Psoas muscle (tissue), 8 donors: ENCODE data around the gene BAD. TPM values are rescaled to one million over a fixed set of nuclear protein-coding genes. Genes with fewer than 3 reads are reported as not detected.

Experiments
- ATAC-seq, 4 donors: fragments of 200-7000 bp; cut with Tn5 transposase; one replicate each; pipeline ENCODE4 v1.9.1; 2020; ENCODE audit warnings: moderate library complexity in 3 of 4, mild to moderate bottlenecking in 2 of 4
- DNase-seq, 2 donors: peaks; one replicate each; pipeline ENCODE4 v3.0.0-alpha.2; 2020
- H3K27ac ChIP-seq: fragments of 200-600 bp; one replicate; pipeline ENCODE4 v1.8.0; 2022
- H3K27me3 ChIP-seq, 3 donors: fragments of 200-600 bp in 1 of 3; one replicate each; pipeline versions ENCODE4 v1.6.1 to v1.8.0; 2013 to 2022; ENCODE audit warnings: low read length in 2 of 3, mild to moderate bottlenecking in 2 of 3, moderate library complexity in 1 of 3; ENCODE audit not compliant: insufficient read depth in 3 of 3
- H3K36me3 ChIP-seq, 2 donors: fragments of 200-600 bp in 1 of 2; one replicate each; pipeline versions ENCODE4 v1.6.1 to v1.8.0; 2013 to 2022; ENCODE audit warnings: low read depth in 1 of 2, mild to moderate bottlenecking in 1 of 2, moderate library complexity in 1 of 2; ENCODE audit not compliant: insufficient read depth in 1 of 2
- H3K4me1 ChIP-seq: fragments of 200-600 bp; one replicate; pipeline ENCODE4 v1.8.0; 2022
- H3K4me3 ChIP-seq: fragments of 200-600 bp; one replicate; pipeline ENCODE4 v1.8.0; 2022; ENCODE audit warnings: mild to moderate bottlenecking
- H3K9me3 ChIP-seq: fragments of 200-600 bp; one replicate; pipeline ENCODE4 v1.8.0; 2022
- WGBS, 3 donors: extraction: QIAGEN DNeasy Blood & Tissue Kit; methylation state at CpG; one replicate each; pipeline versions ENCODE4 v1.1.6 to v1.1.7; 2013; 5-methylcytosine and 5-hydroxymethylcytosine counted together
- intact Hi-C, 2 donors: fragments of 100-400 bp; cut with DNase I; formaldehyde crosslinking; loops; one replicate each; pipeline versions ENCODE4 v1.11.0 to v1.14.2; 2022
- polyA plus RNA-seq, 3 donors: library from polyadenylated mRNA; stranded (reverse); fragments of 200-250 nt; gene quantifications; one replicate each; pipeline ENCODE4 v1.2.3, GENCODE V29; 2013
- total RNA-seq, 4 donors: library from RNA; stranded (reverse); fragmentation: NEBNext Ultra II Directional in 2 of 4; extraction: Animal tissue kit (Norgen Biotek cat#: 25700) in 2 of 4; gene quantifications; one replicate each; pipeline versions ENCODE4 v1.2.1 to v1.2.4, GENCODE V29; 2021 to 2023
- TF ChIP-seq, protein P1 (sequence below): fragments of 200-600 bp; IDR thresholded peaks from one replicate; pipeline ENCODE4 v1.8.0; 2022; ENCODE audit warnings: antibody characterized with exemption
- donor health status: healthy with polysubstance abuse.
- donor health status: DM: no; HTN: no; CAD: no; lungs with moderate emphysema.
- donor health status: Bipolar disorder and iron deficiency.
- donor health status: healthy.
- donor health status: DM: yes; HTN: yes; CAD: no.
- donor health status: DM: no; HTN: no; CAD: no.
- donor health status: DM: no; HTN: no; CAD: no.
- donor health status: DM: yes; HTN: yes; CAD: no.

Gene BAD
- total and polyA plus RNA-seq, 7 donors, result 27.7 to 135 (median 30.5) TPM

GRCh38 chr11:64243236-64243854 lies 41.1 kb downstream of the BAD start:
- no peak for ATAC-seq
- TF ChIP-seq, protein P1, sequence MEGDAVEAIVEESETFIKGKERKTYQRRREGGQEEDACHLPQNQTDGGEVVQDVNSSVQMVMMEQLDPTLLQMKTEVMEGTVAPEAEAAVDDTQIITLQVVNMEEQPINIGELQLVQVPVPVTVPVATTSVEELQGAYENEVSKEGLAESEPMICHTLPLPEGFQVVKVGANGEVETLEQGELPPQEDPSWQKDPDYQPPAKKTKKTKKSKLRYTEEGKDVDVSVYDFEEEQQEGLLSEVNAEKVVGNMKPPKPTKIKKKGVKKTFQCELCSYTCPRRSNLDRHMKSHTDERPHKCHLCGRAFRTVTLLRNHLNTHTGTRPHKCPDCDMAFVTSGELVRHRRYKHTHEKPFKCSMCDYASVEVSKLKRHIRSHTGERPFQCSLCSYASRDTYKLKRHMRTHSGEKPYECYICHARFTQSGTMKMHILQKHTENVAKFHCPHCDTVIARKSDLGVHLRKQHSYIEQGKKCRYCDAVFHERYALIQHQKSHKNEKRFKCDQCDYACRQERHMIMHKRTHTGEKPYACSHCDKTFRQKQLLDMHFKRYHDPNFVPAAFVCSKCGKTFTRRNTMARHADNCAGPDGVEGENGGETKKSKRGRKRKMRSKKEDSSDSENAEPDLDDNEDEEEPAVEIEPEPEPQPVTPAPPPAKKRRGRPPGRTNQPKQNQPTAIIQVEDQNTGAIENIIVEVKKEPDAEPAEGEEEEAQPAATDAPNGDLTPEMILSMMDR, result no peak
- intact Hi-C loops, result no loop called here
- Histone ChIP-seq H3K4me3 (peak overlapping the region; percentile 93), H3K9me3 (no peaks in the 10 kb centered on the region), H3K4me1 (peaks cover 37% of the 10 kb centered on the region), H3K27ac (peak overlapping the region; percentile 99), H3K36me3 (peaks cover 0 to 29% of the 10 kb centered on the region in 2 donors), H3K27me3 (no peaks in the 10 kb centered on the region)
- DNase-seq, result no peak
- WGBS, 3 donors, result 49 to 75% (median 58%) methylated on average over 8 of the region's 8 CpGs

- WGBS, 3 donors, result 0 to 1% (median 1%) methylated on average over 42 to 63 of the region's 63 CpGs
- H3K4me1 ChIP-seq, result peaks cover 31% of the 10 kb centered on the region
- peak overlapping the region; percentile 99 for H3K27ac ChIP-seq
- intact Hi-C loops, result no loop called here
- ATAC-seq, result peak; percentile 1 to 11 (median 3)
- TF ChIP-seq, protein P1, result no peak
- peaks cover 0 to 40% of the 10 kb centered on the region in 2 donors for H3K36me3 ChIP-seq
- H3K4me3 ChIP-seq, result peak overlapping the region; percentile 93
- no peak for DNase-seq
- no peaks in the 10 kb centered on the region for H3K27me3 ChIP-seq
- no peaks in the 10 kb centered on the region for H3K9me3 ChIP-seq
These were observed 42.7 kb downstream of the BAD start for GRCh38 chr11:64241491-64242374.

- TF ChIP-seq, protein P1, result no peak
- WGBS, 3 donors, result 0 to 1% (median 1%) methylated on average over 18 to 24 of the region's 24 CpGs
- Histone ChIP-seq H3K36me3 (peaks cover 0 to 40% of the 10 kb centered on the region in 2 donors), H3K27me3 (no peaks in the 10 kb centered on the region), H3K27ac (peak overlapping the region; percentile 99), H3K4me1 (peaks cover 31% of the 10 kb centered on the region), H3K4me3 (peak overlapping the region; percentile 93), H3K9me3 (no peaks in the 10 kb centered on the region)
- intact Hi-C loops, result no loop called here
- ATAC-seq (peak; percentile 81 to 82 (median 82)), DNase-seq (peak; percentile 100)
These were observed 43.3 kb downstream of the BAD start for GRCh38 chr11:64241241-64241490.

DNA sequence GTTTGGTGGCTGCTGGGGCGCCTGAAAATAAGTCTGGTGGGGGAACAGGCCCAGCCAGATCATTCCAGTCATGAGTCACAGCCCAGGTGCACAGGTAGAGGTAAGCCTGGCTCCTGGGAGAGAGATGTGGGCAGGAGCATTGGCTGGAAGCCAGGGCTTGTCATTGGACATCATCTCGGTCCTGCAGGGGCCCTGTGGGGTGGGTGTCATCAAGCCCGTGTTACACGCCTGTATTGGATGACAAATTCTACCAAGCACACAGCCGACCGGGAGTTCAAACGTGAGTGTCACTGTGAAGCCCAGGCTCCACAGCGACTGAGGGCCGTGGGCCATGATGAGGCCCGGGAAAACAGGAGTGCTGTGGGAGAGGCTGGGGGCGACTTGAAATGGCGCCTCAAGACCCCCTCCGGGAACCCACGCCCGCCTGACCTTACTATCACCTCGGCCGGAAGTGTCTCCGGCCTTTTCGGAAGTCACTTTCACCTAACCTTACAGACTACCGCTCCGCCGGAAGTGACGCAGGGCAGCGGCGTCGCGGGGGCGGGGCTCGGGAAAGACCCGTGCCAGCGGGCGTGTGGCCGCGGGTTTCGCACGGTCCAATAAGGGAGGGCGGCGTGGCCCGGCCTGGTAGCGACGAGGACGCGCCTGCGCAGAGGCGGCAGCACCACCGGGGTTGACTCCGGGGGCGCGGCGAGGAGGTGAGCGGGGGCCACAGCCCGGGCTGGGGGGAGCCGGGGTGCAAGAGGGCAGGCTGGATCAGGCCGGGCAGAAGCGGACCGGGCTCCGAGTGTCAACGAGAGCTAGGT lies 43.8 kb downstream of the BAD start, which contains the start of gene FKBP2:
Gene FKBP2, plus strand, starts transcription at position 661 of the 806 bp plus-strand sequence. CDS start 1,293 bp downstream, outside the sequence.
- intact Hi-C loops, result no loop called here
- H3K27me3 ChIP-seq, result no peaks in the 10 kb centered on the region
- peak; percentile 98 to 99 for DNase-seq
- peaks cover 0 to 40% of the 10 kb centered on the region in 2 donors for H3K36me3 ChIP-seq
- 1% methylated on average over 42 to 58 of the region's 58 CpGs for WGBS, 3 donors
- TF ChIP-seq, protein P1, result no peak
- H3K4me1 ChIP-seq, result peaks cover 32% of the 10 kb centered on the region
- H3K9me3 ChIP-seq, result no peaks in the 10 kb centered on the region
- H3K27ac ChIP-seq, result peak within 1 kb of the TSS; percentile 99
- H3K4me3 ChIP-seq, result peak within 1 kb of the TSS; percentile 93
- ATAC-seq, result peak; percentile 72 to 79 (median 77)
